ENCODE measurements around the gene TRNAU1AP.
"Not testable (repeated sequence)": the region's sequence is repeated elsewhere in the genome, so short reads cannot be mapped to it uniquely, and the experiment has no call there.

TRNAU1AP gene

GRCh38 chr1:28577052-28577678 is 24.3 kb downstream of the TRNAU1AP start:
- DNase-seq (ENCODE audit: low read depth in 2 of 2): no peak

- no peak for DNase-seq (ENCODE audit: low read depth in 2 of 2)
Measured at GRCh38 chr1:28577738-28578536, 25.1 kb downstream of the TRNAU1AP start.

DNA sequence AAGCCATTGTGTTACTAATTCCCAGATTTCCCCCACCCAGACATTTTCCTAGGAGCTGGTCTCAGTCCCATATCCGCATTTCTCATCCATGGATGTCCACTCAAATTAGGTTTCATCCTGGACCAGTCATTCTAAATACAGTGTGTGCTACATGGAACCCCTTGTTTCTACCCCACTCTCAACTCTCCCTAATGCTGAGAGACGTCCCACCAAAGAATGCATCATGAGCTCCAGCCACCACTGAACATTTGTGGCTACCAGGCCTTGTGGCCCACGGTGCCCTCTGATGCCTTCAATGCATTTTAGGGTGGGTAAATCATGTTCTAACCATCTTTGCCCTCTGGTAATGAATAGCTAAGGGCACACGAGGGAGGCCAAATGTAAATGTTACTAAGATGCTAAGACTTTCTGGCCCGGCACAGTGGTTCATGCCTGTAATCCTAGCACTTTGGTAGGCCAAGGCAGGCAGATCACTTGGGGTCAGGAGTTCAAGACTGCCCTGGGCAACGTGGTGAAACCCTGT is 25.9 kb downstream of the TRNAU1AP start:
- no peak for DNase-seq (ENCODE audit: low read depth in 2 of 2)

GRCh38 chr1:28579401-28579800 is 26.5 kb downstream of the TRNAU1AP start:
- no peak for DNase-seq (ENCODE audit: low read depth in 2 of 2)

- DNase-seq (ENCODE audit: low read depth in 2 of 2): no peak
Measured at GRCh38 chr1:28580722-28581530, 28.0 kb downstream of the TRNAU1AP start.

DNA sequence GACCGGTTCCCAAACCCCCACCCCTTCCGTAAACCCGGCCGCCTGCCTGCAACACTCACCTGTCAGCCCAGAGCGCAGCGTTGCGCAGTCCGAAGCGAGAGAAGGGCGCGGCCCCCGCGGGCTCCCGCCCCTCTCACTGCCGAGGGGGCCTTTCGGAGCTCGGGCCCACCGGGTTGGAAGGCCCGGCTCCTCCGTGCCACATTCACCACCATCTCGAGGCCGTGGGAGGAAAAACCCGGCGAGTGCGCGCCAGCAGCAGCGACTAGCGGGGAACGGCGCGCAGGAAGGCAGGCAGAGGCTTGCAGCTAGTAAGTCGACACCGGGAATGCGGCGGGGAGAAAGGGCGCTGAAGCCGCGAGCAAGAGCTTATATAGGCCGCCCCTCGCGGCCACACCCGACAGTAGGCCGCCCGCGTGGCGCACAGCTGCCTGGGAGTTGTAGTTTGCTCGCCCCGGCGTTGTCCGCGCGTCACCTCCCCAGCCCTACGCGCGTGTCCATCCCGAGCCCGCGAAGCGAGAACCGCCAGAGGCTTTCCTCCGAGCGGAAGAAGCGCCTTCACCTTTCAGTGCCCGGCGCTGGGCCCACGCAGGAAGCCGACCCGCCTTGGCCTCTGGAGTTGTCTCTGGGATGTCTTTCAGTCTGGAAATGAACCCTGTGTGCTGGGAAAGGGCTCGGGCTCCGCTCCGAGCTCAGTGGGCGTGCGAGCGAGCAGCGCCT is 28.8 kb downstream of the TRNAU1AP start:
- peak; percentile 89 to 90 for DNase-seq (ENCODE audit: low read depth in 2 of 2)

DNA sequence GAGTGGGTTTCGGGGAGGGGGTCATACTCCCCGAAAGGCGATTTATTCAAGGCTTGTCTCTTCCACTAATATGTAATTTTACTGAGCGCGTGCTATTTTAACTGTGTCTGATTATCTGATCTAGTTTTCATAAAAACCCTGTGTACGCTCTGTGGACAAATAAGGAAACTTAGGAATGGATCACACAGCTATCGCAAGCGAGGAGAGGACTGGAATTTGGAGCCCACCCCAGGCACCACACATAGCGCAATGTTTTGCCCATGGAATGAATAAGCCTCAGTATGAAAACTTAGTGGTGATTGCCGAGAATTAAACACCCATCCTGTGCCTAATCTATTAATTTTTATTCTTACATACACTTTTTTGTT is 29.3 kb downstream of the TRNAU1AP start:
- peak in 1 of 2 experiments; percentile 20 for DNase-seq (ENCODE audit: low read depth in 2 of 2)

- not testable (repeated sequence) for DNase-seq (ENCODE audit: low read depth in 2 of 2)
Measured at GRCh38 chr1:28586585-28587391, 33.9 kb downstream of the TRNAU1AP start.

DNA sequence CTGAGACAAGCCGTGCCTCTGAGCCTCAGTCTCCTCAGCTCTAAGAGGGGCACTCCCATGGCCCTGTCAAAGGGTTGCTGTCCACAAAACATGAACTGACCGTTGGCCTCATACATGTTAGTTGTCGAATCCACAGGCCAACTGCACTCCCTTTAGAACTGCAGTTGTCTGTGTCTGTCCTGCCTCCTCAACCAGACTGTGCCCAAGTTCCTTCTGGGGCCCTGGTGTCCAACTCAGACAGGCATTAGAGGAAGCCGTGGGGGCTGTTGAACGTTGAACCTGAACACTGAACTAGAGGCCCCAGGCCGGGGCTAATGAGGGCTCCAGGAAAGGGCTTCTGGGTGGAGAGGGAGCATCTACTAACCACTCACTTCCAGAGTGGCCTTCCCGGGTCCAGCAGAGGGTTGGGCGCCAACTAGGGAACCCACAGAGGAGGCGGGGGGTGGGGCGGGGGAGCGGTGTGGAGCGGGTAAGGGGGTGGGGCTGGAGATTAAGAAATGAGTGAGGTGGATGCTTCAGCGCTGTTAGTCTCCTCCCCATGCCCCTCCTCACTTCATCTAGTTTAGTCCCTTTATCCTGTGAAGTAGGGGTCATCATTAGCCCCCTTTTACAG is 38.9 kb downstream of the TRNAU1AP start, which contains the start of gene RAB42:
Gene RAB42 (plus strand): TSS at position 558 of the 613 bp plus-strand sequence. CDS start 247 bp downstream, outside the sequence.
- DNase-seq (ENCODE audit: low read depth in 2 of 2): no peak

- no peak for DNase-seq (ENCODE audit: low read depth in 2 of 2)
Measured at GRCh38 chr1:28592321-28593071, 39.6 kb downstream of the TRNAU1AP start.

DNA sequence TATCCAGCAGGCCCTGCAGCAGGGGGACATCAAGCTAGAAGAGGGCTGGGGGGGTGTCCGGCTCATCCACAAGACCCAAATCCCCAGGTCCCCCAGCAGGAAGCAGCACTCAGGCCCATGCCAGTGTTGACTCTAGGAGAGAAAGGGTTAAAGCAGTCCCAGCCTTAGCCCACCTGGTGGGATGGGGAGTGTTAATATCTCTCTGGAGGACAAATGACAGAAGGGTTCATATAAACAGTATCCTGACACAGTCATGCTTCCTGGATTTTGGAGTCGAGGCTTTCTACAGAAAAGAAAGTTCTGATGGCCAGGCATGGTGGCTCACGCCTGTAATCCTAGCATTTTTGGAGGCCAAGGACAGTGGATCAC is 41.1 kb downstream of the TRNAU1AP start:
- not testable (repeated sequence) for DNase-seq (ENCODE audit: low read depth in 2 of 2)

GRCh38 chr1:28594686-28595411 is 42.0 kb downstream of the TRNAU1AP start:
- not testable (repeated sequence) for DNase-seq (ENCODE audit: low read depth in 2 of 2)

DNA sequence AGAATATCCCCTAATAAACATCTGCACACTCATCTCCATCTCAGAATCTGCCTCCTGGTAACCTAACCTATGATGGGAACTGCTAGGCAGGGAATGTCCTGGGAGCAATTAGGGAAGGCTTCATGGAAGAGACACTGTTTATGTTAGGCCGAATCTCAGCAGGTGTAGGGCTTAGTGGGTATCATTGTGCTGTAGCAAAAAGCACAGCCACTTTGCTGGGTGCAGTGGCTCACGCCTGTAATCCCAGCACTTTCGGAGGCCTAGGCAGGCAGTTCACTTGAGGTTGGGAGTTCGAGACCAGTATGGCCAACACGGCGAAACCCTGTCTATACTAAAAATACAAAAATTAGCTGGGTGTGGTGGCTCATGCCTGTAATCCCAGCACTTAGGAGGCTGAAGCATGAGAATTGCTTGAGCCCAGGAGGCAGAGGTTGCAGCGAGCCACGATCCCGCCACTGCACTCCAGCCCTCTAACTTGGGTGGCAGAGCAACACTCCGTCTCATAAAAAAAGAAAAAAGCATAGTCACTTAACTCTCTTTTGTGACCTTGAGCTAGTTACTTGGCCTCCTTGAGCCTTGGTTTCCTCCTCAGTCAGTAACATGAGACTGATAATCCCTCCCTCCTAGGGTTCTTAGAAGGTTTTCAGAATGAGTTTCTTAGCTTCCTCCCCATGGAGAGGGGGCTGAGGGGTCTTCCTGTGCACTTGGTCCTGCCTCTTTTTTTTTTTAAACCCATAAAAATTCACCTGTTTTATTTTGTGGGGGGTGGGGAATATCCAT is 42.7 kb downstream of the TRNAU1AP start:
- no peak for DNase-seq (ENCODE audit: low read depth in 2 of 2)

- DNase-seq (ENCODE audit: low read depth in 2 of 2): not testable (repeated sequence)
Measured at GRCh38 chr1:28596276-28596675, 43.4 kb downstream of the TRNAU1AP start.

- DNase-seq (ENCODE audit: low read depth in 2 of 2): peak; percentile 60
Measured at GRCh38 chr1:28601696-28602095, 48.8 kb downstream of the TRNAU1AP start.

GRCh38 chr1:28602536-28603439 is 49.9 kb downstream of the TRNAU1AP start:
- peak; percentile 53 to 58 for DNase-seq (ENCODE audit: low read depth in 2 of 2)

DNA sequence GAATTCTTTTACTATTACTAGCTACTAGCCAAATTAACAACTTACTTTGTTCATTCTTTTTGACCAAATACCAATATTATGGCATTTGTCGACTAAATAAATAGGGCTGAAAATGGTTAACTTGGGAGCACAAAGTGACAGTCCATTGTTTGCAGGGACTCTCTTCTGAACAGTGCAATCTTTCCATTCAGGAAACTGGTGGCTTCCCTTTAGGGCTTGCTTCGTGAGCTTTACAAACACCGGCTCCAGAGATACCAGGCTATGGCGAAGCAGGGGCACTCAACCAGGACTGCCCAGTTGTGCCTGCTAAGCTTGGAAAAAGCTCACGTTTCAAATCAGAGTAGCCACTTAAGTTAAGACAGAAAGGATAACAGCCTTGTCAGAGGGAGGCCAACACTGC is 51.5 kb downstream of the TRNAU1AP start:
- no peak for DNase-seq (ENCODE audit: low read depth in 2 of 2)

Measured in fibroblast of skin of left quadriceps (primary cell).